HG03159 (cell line): ENCODE results near the gene KCNMA1.
A peak's percentile ranks its signal among the peaks of the same experiment; 100 is the strongest.
"Not testable (repeated sequence)": the region's sequence is repeated elsewhere in the genome, so short reads cannot be mapped to it uniquely, and the experiment has no call there.

Source experiments
- ATAC-seq: cut with Tn5 transposase; IDR thresholded peaks from one replicate; pipeline ENCODE4 v1.9.1; 2021; ENCODE audit warnings: mild to moderate bottlenecking, moderate library complexity; ENCODE audit not compliant: unreplicated experiment

Gene KCNMA1

DNA sequence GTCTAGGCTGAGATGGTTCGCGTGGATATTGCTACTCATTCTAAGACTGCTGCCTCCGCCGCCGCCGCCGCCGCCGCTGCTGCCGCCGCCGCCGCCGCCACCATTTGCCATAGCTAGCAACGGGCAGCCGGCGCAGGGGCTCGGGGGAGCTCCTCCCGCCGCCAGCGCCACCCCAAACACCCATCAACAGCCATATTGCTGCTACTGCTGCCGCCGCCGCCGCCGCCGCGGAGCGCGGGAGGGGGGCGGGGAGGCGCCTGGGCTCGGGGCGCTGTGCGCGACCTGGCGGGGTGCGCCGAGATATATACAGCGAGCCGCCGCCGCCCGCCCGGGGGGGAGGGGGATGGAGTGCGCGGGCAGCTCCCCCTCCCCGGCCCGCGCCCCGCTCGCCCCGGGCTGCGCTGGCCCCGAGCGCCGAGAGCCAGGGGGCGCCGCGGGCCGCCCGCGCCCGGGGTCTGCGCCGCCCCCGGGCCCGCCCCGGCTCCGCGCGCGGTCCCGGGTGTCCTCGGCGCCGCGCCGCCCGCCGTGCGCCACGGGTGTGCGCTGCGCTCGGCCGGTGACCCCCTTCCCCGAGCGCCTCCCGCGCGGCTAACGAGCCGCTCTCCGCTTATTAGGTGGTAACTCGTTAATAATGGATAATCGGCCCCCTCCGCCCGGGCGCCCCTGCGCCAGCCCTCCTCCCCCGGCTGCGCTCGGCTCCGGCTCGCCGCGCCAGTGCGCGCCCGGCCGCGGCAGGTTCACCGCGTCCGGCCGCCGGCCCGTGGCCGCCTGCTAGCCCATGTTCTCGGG, at the start of gene KCNMA1:
TSS of gene KCNMA1 (minus strand) at position 277 of the 789 bp plus-strand sequence.
- no peak for ATAC-seq

GRCh38 chr10:77686650-77687417, 49.2 kb upstream of the KCNMA1 start:
- no peak for ATAC-seq

DNA sequence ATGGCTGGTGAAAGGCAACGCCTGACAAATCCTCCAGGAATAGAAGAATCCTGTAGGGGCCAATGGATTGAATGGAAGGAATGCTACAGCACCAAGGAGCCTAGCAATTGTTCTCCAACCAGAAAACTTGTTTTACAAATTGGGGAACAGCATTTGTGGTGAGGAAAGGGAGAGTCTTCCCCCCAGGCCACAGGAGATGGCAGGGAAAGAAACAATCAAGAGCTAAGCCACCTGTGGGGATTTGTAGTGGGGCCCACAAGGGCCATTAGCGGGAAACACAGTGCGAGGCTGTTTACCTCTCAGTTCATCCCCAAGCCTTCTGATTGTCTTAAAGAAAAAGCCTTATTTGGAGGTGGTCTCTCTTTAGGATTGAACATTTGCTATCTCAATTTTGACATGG, 48.5 kb upstream of the KCNMA1 start:
- no peak for ATAC-seq

- no peak for ATAC-seq
Observed at GRCh38 chr10:77685432-77685831, 47.8 kb upstream of the KCNMA1 start.

- ATAC-seq, result not testable (repeated sequence)
Observed at GRCh38 chr10:77683088-77683432, 45.5 kb upstream of the KCNMA1 start.

DNA sequence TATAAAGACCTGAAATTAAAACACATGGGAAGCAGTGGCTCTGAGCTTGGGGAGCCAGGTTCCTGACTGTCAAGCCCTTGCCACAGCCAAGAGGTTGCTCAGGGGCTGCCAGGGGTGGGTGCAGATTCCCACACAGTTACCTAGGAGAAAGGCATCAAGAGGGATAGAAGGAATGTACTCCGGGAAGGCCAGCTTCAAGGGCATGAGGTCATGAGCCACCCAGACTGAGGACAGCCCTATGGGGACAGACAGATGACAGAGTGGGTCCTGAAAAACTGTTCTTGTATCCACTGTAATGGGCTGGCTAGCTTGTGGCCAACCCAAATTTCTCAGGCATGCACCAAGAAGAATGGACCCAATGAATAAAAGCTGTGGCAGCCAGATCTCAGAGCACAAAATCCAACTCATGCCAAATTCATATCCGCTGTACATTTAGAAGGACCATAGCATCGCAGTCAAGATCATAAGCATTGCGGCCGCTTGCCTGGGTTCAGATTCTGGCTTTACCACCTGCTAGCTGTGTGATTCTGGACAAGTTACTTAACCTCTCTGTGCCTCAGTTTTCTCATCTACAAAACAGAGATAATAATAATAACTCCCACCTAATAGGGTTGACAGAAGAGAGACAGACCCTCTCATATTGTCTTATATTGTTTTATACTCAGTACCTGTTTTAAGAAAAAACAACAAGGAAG, 44.9 kb upstream of the KCNMA1 start:
- ATAC-seq, result no peak

DNA sequence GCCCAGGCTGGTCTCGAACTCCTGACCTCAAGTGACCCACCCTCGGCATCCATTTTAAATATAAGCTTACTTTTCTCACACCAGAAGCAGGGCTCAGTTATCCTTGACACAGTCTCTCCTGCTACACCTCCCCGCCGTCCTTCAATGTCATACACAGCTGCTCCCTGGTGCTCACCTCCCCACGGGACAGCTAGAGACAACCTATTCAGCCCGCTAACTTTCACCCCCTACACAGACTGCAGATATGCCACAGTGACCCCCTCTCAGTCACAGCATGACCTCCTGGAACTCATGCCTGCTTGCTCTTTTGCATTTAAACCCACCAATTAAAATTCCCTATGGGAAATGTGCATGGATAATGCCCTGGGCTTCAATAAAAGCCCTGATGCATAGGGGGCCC, 44.2 kb upstream of the KCNMA1 start:
- ATAC-seq, result no peak

DNA sequence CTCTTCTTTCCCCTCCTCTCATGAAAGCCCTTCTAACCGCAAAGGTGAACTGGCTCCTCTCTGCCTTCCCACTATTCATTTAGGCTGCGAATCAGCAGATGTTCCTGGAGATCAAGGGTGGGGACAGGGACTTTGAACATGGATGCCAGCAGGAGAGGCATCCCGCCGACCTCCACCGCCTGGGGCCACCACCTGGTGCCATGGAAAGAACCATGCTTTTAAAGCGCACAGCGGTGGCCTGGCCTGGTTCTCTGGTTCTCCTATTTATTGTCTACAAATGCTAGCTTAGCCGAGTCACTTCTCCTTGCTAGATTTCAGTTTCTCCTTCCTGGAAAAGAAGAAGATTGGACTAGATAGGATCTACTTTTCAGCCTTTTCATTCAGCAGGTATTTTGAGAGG, 43.2 kb upstream of the KCNMA1 start:
- ATAC-seq, result no peak

DNA sequence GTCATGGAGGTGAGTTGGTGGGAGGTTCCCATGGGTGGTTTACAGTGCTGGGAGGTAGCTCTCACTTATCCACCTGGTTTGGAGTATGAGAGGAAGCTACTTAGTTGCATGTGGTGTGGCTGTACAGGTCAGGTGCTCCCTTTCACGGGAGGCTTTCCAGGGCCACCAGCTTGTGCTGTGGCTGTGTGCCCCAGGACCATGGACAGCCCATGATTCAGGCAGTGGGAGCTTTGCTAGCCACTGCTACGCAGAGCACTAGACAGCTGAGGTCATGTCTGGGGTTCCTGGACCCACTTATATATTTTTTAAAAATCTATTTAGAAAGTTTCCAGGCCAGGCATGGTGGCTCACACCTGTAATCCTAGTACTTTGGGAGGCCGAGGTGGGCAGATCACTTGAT, 42.5 kb upstream of the KCNMA1 start:
- no peak for ATAC-seq

GRCh38 chr10:77679217-77679616, 41.6 kb upstream of the KCNMA1 start:
- no peak for ATAC-seq

DNA sequence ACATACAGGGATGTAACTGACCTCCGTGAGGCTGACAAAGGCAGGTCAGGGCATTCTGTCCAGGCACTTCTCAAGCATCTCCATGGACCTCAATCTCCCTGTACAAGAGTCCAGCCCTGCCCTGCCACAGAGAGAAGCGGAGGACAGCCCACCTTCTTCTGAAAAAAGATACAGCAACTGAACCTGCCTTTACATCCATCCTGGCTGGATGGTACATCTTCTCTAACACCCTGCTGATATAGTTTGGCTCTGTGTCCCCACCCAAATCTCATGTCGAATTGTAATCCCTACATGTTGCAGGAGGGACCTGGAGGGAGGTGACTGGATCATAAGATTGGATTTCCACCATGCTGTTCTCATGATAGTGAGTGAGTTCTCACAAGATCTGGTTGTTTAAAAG, 40.5 kb upstream of the KCNMA1 start:
- ATAC-seq, result no peak

DNA sequence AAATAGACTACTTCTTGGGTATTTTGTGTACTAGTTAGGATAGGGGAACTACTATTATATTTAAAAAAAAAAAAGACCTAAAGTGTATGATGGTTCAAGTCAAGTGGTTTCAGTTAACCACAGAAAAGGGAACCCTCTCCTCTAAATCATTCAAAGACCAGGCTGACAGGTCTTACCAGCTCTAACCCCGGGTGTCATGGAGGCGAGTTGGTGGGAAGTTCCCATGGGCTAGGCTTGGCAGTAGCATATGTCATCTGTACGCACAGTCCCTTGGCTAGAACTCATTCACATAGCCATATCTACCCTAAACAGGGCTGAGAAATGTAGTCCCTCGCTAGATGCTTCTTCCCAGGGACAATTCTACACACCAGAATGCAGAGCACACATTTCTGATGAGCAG, 37.7 kb upstream of the KCNMA1 start:
- no peak for ATAC-seq

DNA sequence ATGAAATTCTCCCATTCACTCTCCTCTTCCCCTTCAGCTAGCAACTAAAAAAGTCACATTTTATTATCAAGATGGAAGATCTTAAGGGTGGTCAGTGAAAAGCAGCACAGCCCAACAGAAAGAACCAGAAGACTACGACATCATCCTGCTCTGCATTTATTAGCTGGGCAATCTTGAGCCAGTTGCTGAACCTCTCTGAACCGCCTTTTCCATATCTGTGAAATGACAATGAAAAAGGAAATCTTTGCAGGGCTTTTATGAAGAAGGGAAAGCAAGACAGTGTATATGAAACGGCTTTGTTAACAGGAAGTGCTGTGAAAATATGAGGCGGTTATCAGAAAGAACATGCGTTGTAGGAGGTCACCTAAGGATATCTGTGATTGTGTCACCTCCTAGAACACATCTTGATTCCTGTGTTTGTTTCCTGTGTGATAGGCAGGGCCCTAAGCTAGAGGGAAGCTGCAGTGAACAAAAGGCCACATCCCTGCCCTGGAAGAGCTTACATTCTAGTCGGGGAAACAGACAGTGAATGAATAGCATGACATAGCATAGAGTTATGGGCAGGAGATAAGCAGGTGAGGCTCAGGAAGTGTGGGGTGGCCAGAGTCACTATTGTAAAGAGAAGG, 36.0 kb upstream of the KCNMA1 start:
- ATAC-seq, result no peak

DNA sequence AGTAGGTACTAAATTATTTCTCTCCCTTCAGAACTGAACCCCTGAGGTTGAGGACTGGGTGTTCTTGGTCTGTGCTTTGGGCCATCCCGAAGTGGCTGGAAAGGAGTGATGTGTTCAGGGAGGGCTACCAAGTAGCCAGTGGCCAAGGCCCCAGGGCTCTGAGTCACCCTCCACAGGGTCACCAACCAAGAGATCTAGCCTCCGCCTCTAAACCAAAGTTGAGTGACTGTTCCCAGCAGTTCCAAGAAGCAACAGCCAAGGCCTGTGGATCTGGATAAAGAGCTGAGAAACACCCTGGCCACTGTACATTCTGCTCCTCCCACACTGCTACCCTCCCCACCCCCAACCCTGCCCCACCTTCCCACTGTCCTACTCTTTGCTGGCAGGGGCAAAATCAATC, 35.5 kb upstream of the KCNMA1 start:
- no peak for ATAC-seq

- no peak for ATAC-seq
Observed at GRCh38 chr10:77671594-77672252, 34.1 kb upstream of the KCNMA1 start.

DNA sequence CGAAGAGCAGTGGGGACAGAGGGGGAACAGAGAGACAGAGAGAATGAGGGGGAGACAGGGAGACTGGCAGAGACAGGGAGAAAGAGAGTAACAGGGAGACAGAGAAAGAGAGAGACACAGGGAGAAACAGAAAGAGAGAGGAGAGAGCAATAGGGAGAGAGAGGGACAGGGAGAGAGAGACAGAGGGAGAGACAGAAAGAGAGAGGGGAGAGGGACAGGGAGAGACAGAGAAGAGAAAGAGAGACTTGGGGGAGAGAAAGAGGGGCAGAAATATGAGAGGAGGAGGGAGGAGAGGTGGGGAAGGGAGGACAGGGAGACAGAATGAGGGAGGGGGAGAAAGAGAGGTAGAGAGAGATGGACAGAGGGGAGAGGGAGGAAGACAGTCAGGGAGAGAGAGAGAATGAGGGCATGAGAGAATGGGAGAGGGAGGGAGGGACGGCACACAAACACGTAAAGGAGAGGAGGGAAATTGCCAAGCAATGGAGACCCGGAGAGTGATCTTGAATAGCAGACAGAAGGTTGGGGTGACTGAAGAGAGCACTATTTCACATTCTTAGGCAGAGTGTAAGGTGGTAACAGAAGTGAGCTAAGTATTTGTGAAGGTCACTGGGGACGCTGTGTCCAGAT, 33.3 kb upstream of the KCNMA1 start:
- no peak for ATAC-seq

- ATAC-seq, result no peak
Observed at GRCh38 chr10:77669892-77670291, 32.3 kb upstream of the KCNMA1 start.

GRCh38 chr10:77667426-77668324, 30.1 kb upstream of the KCNMA1 start:
- peak; percentile 78 for ATAC-seq

DNA sequence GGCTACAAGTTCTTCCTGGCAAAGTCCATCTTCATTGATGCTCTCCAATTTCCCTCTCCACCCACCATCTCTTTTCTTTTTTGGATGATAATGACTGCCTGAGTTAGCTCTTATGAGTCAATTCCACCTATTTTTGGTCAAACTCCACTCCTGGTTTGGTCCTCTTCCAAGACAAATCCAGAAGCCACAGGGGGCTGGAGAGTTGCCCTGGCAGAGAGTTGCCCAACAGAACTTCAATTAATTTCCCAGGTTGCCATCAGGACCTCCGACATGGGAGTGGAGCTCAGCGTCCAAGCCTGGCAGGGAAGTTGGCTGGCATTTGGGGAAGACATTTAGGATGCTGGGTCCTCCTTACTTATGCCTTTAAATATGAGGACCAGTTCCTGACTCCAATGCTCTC, 29.2 kb upstream of the KCNMA1 start:
- ATAC-seq, result no peak
